22Rv1 (cell line): Measurements from ENCODE around the gene ZNF391.

Source experiments
- H3K27ac ChIP-seq: fragments of 450-650 bp; 2 replicates; pipeline ENCODE4 v1.5.1; 2017
- ZFX ChIP-seq: fragments of 450-650 bp; IDR thresholded peaks from 2 replicates; pipeline ENCODE4 v1.6.1; 2017; ENCODE audit warnings: antibody characterized with exemption, borderline replicate concordance
- TF ChIP-seq, protein P1 (sequence below): fragments of 450-650 bp; IDR thresholded peaks from 2 replicates; pipeline ENCODE4 v1.5.1; 2017; ENCODE audit warnings: mild to moderate bottlenecking

ZNF391 gene

GRCh38 chr6:27426045-27426620, 37.6 kb downstream of the ZNF391 start:
- TF ChIP-seq, protein P1, sequence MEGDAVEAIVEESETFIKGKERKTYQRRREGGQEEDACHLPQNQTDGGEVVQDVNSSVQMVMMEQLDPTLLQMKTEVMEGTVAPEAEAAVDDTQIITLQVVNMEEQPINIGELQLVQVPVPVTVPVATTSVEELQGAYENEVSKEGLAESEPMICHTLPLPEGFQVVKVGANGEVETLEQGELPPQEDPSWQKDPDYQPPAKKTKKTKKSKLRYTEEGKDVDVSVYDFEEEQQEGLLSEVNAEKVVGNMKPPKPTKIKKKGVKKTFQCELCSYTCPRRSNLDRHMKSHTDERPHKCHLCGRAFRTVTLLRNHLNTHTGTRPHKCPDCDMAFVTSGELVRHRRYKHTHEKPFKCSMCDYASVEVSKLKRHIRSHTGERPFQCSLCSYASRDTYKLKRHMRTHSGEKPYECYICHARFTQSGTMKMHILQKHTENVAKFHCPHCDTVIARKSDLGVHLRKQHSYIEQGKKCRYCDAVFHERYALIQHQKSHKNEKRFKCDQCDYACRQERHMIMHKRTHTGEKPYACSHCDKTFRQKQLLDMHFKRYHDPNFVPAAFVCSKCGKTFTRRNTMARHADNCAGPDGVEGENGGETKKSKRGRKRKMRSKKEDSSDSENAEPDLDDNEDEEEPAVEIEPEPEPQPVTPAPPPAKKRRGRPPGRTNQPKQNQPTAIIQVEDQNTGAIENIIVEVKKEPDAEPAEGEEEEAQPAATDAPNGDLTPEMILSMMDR: no peak
- no peak for TF ChIP-seq ZFX
- no peak overlapping the region for H3K27ac ChIP-seq

GRCh38 chr6:27428502-27428901, 39.9 kb downstream of the ZNF391 start:
- TF ChIP-seq ZFX: no peak
- TF ChIP-seq, protein P1: no peak
- no peak overlapping the region for H3K27ac ChIP-seq

GRCh38 chr6:27428966-27429365, 40.4 kb downstream of the ZNF391 start:
- H3K27ac ChIP-seq: no peak overlapping the region
- TF ChIP-seq ZFX: no peak
- TF ChIP-seq, protein P1: no peak

- TF ChIP-seq, protein P1: no peak
- TF ChIP-seq ZFX: no peak
- H3K27ac ChIP-seq: no peak overlapping the region
Measured at GRCh38 chr6:27433714-27434113, 45.2 kb downstream of the ZNF391 start.

- no peak overlapping the region for H3K27ac ChIP-seq
- TF ChIP-seq ZFX: no peak
- TF ChIP-seq, protein P1: no peak
Measured at GRCh38 chr6:27439371-27439770, 50.8 kb downstream of the ZNF391 start.

- TF ChIP-seq, protein P1: no peak
- TF ChIP-seq ZFX: no peak
Measured at GRCh38 chr6:27441001-27441400, 52.4 kb downstream of the ZNF391 start.

DNA sequence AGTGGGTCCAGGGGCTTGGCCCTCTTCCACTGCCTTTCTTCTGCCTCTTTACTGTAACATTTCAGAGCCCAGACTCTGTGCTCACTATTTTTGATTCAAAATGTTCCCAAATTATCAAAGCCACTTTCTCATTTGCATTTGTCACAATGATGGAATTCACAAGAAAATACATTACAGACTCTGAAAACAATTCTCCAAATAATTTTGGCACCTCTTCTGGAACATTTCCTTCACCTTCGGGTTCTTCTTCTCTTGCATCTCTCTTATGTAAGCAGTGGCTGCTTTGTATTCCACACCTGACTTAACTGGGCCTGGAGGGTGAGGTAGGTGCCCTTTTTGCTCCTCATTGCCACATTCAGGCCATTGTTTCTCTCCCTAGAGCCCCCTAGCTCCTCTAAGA, 54.4 kb downstream of the ZNF391 start:
- no peak for TF ChIP-seq ZFX
- TF ChIP-seq, protein P1: no peak
- H3K27ac ChIP-seq: no peak overlapping the region

More at GRCh38 chr6:27441001-27441400, 52.4 kb downstream of the ZNF391 start:
- H3K27ac ChIP-seq: no peak overlapping the region
